GM18511 (cell line): ENCODE measurements around the gene UTP14C.
"Not testable (repeated sequence)": the region's sequence is repeated elsewhere in the genome, so short reads cannot be mapped to it uniquely, and the experiment has no call there.

Source experiments
- ATAC-seq: cut with Tn5 transposase; IDR thresholded peaks from one replicate; pipeline ENCODE4 v1.9.1; 2021; ENCODE audit warnings: mild to moderate bottlenecking, moderate library complexity; ENCODE audit not compliant: unreplicated experiment

UTP14C gene, protein sequence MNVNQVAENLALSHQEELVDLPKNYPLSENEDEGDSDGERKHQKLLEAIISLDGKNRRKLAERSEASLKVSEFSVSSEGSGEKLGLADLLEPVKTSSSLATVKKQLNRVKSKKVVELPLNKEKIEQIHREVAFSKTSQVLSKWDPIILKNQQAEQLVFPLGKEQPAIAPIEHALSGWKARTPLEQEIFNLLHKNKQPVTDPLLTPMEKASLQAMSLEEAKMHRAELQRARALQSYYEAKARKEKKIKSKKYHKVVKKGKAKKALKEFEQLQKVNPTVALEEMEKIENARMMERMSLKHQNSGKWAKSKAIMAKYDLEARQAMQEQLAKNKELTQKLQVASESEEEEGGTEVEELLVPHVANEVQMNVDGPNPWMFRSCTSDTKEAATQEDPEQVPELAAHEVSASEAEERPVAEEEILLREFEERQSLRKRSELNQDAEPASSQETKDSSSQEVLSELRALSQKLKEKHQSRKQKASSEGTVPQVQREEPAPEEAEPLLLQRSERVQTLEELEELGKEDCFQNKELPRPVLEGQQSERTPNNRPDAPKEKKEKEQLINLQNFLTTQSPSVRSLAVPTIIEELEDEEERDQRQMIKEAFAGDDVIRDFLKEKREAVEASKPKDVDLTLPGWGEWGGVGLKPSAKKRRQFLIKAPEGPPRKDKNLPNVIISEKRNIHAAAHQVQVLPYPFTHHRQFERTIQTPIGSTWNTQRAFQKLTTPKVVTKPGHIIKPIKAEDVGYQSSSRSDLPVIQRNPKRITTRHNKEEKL

DNA sequence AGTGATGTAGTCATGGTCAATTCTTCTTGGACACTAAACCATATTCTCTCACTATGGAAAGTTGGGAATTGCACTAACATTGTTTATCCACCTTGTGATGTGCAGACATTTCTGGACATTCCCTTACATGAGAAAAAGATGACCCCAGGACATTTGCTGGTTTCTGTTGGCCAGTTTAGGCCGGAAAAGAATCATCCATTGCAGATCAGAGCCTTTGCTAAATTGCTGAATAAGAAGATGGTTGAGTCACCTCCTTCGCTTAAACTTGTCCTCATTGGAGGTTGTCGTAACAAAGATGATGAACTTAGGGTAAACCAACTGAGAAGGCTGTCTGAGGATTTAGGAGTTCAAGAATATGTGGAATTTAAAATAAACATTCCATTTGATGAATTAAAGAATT is at the start of gene UTP14C:
Gene UTP14C, plus strand, starts transcription at position 211 of the 400 bp plus-strand sequence. CDS start 4,114 bp downstream, outside the sequence.
- ATAC-seq = no peak

DNA sequence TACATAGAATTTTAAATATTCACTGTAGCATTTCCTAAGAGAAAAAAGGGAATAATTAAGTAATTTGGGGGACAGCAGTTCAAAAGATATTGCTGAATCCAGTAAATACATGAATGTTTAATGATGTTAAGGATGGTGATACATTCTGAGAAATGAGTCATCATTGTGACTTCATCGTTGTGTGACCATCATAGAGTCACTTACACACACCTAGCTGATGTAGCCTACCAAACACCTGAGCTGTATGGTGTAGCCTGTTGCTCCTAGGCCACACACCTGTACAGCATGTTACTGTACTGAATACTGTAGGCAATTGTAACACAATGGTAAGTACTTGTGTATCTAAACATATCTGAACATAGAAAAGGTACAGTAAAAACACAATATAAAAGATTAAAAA is 48.1 kb upstream of the UTP14C start:
- no peak for ATAC-seq

DNA sequence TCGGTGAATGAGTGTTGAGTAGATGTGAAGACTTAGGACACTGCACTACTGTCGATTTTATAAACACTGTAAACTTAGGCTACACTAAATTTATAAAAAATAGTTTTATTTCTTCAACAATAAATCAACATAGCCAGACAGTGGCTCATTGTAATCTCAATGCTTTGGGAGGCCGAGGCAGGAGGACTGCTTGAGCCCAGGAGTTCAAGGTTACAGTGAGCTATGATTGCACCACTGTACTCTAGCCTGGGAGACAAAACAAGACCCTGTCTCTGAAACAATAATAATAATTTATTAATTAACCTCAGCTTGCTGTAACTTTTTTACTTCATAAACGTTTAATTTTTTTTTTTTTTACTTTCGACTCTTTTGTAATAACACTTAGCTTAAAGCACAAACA is 47.6 kb upstream of the UTP14C start:
- ATAC-seq = no peak

DNA sequence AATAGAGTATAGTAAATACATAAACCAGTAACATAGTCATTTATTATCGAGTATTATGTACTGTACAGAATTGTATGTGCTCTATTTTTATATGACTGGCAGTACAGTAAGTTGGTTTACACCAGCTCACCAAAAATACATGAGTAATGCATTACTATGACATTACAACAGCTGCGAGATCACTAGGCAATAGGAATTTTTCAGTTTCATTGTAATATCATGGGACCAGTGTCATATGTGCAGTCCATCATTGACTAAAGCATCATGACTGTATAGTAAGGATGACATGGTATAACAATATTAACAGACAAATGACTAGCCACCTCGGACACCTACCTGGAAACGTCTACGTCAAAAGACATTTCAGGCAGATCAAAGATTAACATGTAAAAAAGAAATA is 46.9 kb upstream of the UTP14C start:
- ATAC-seq = no peak

DNA sequence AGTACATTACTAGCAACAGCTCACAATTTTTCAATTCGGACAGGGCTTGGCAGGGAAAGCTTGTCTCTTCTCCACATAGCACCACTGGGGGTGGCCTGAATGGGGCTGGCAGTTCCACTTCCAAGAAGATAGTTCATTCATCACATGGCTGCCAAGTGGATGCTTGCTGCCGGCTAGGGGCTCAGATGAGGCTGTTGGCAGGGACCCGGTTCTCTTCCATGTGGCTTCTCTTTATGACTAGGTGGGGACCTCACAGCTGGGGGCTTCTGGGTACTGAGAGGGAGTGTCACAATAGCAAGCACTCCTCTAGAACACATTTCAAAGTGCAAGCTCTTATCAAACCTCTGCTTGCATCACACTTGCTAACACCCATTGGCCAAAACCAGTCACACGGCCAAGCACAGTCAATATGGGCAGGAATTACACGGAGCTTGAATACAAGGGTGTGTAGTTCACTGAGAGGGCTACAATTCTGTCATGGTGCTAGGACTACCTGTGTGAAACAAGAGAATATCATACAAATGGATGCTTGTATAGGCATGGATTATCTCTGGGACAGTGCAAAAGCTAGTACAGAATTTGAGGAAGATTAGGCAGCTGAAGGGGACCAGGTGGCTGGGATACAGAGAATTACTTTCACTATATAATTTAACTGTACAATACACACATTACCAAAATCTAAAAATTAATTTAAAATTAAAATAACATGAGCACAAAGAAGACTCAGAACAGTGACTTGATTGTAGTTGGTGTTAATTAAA is 45.5 kb upstream of the UTP14C start:
- no peak for ATAC-seq

DNA sequence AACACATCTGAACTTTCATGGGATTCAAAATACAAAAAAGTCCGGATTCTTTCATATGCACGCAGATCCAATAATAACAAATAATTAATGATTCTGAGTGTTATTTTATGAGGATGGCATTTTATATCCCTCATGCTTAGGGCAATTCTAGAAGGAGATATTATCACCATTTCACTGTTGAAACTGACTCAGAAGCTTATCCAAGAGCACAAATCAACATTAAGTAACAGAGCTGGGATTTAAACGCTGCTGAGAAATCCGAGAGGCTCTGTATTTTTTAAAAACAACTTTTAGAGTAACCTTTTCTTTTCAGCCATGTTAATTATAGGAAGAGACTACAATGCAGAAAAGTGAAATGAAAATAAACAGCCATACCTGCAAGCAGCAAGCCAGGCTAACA is 43.6 kb upstream of the UTP14C start:
- no peak for ATAC-seq

DNA sequence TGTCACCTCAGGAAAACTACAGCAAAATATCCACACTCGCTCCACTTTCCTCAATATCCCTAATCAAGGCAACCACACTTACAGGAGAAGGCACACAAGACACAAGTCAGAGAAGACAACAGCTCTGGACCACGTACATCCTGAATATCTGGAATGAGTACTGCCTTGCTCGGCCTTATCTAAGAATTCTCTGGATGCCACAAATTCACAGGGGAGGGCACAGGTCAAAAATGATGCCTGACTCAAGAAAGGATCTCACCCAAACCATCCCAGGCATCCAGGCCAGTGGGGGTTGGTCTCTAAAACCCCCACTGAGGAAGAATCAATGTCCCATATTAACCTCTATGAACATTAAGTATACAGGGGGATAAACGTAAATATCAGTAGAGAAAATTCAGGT is 43.1 kb upstream of the UTP14C start:
- no peak for ATAC-seq

DNA sequence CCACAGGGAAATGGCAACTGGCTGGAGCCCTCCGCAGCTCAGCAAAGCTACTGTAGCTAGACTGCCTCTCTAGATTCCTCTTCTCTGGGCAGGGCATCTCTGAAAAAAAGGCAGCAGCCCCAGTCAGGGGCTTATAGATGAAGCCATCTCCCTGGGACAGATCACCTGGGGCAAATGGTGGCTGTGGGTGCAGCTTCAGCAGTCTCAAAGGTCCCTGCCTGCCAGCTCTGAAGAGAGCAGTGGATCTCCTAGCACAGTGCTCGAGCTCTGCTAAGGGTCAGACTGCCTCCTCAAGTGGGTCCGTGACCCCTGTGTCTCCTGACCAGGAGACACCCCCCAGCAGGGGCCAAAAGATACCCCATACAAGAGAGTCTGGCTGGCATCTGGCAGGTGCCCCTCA is 41.2 kb upstream of the UTP14C start:
- ATAC-seq = not testable (repeated sequence)

DNA sequence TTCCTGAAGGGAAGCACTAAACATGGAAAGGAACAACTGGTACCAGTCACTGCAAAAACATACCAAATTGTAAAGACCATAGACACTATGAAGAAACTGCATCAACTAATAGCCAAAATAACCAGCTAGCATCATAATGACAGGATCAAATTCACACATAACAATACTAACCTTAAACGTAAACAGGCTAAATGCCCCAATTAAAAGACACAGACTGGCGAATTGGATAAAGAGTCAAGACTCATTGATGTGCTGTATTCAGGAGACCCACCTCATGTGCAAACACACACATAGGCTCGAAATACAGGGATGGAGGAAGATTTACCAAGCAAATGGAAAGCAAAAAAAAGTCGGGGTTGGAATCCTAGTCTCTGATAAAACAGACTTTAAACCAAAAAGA is 39.6 kb upstream of the UTP14C start:
- not testable (repeated sequence) for ATAC-seq

DNA sequence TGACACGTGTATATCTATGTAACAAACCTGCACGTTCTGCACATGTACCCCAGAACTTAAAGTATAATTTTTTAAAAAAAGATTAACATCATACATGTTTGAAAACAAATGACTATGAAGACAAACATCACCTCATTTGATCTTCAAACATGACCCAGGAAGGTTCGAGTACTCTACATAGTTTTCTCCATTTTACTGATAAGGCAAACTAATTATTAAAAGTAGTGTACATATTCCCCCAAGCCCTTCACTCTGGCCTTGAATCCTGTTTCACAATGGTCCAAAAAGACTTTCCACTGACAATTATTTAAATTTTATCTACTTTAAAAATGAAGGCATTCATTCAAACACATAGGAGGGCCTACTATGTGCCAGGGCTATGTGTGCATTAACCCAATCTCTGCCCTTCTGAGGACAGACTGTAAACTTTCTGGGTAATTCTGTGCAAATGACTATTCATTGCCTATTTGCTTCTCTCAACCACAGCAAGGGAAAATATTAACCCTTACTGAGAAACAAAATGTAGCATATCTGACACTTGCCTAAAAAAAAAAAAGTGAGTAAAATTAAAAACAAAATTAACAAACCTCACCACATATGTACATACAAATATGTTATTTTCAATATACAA is 35.4 kb upstream of the UTP14C start:
- no peak for ATAC-seq

DNA sequence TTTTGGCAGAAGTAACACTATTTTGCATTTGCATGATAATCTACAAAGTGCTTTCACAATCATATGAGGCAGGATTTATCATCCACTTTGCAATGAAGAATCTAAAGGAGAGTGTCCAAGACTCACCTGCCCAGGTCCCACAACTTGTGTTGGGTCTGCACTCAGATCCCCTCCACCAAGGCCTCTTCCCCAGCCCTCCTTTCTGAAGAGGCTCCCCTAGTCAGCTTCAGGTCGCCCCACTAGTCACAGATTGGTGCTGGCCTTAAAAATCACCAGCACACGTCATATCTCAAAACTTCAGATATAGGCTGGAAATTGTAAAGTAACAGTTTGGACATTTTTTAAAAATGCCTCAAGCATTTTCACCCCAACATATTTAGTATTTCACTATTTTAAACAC is 30.8 kb upstream of the UTP14C start:
- no peak for ATAC-seq

DNA sequence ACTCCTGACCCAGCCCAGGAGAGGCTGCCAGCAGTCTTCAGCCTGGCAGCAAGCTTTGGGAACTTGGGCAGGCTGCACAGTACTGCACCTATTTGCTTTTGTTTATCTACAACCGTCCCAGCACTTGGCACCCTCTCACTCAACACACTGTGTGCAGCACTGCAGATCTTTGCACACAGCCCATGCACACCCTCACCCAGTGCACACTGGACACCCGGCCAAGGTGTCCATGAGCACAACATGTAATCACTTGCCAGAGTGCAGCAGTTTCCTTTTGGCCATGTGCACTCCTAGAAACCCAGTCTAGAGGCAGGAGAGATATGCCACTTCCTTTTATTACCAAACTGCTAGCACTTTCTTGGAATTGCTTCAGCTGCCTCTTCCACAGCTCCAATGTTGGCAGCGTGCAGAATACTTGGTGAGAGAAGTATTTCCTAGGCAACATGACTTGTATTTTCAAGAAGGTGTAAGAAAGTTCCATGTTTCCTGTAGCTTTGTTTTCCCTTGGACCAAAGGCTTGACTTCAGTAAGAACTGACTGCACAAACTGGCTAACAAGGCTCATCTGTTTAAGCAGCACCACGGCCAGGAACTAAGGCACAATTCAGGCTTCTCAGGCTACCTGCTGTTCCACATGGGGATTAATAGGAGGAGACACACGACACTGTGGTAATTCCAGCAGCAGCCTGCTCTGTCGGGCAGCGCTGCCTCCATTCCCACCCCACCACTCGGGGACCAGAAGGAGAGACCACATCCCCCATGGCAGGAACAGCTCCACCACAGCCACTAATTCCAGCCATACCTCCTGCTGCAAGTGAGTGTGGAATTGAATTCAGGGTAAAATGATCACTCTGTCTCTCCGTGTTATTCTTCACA is 28.6 kb upstream of the UTP14C start:
- no peak for ATAC-seq

DNA sequence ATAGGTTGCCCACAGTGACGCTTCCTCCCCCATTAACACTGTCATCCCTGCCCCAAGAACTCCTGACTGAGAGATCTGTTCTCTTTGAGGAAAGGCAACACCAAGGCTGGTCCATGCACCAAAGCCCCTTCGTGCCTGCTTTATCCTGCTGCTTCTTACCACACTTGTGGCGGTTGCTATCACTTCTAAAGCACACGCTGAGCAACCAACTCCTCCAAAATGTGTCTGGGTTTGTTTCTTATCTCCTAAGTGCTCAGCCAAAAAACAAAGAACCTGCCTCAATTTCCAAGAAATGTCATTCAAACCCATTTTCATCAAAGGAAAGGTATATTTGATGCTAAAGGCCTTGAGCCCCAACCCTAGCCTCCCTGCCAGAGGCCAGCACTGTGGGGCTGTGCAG is 27.9 kb upstream of the UTP14C start:
- no peak for ATAC-seq

DNA sequence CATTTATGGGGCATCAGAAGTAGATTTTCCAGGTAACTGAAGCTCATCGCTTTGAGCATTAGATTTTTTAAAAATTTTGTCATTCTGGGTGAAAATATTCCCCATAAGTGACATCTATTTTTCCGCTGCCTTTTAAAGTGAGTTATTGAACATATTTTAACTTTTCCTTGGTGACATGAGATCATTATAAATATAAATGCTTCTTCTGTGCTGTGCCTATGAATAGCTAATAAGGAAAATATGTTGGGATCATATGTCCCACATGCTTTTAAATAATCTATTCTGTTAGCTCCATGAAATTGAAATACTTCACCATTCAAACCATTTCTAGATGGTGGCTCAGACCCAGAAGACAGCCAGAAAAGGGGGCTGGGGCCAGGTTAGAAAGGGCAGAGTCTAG is 27.3 kb upstream of the UTP14C start:
- no peak for ATAC-seq

DNA sequence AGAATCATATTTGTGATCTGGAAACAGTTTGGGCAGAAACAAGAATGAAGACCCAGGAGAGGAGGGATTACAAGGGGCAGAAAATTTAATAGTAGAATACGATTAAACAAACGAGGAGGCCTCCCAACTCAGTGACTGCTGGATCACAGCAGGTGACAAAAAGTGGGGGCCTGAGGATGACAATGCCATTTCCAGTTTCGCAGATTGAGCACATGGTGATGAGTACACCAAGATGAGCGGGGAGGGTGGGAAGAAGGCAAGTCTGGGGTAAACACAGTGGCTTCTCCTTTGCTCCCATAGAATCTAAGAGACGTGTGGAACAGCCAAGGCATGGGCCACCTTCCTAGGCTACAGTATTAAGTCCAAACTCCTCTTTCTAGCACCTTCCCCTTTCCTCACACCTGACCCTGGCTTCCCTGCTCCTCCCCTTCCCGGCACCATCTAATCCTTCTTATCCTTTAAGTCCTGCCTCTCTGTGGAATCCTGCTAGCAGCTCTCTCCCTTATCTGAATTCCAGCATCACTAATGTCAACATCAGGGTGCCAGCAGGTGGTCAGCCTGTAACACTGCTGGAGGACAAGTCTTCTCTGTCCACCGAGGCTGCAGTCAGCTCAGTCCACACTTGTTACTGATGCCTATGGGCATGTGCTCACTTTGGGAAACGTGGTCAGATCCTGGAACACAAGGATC is 26.7 kb upstream of the UTP14C start:
- ATAC-seq = no peak

DNA sequence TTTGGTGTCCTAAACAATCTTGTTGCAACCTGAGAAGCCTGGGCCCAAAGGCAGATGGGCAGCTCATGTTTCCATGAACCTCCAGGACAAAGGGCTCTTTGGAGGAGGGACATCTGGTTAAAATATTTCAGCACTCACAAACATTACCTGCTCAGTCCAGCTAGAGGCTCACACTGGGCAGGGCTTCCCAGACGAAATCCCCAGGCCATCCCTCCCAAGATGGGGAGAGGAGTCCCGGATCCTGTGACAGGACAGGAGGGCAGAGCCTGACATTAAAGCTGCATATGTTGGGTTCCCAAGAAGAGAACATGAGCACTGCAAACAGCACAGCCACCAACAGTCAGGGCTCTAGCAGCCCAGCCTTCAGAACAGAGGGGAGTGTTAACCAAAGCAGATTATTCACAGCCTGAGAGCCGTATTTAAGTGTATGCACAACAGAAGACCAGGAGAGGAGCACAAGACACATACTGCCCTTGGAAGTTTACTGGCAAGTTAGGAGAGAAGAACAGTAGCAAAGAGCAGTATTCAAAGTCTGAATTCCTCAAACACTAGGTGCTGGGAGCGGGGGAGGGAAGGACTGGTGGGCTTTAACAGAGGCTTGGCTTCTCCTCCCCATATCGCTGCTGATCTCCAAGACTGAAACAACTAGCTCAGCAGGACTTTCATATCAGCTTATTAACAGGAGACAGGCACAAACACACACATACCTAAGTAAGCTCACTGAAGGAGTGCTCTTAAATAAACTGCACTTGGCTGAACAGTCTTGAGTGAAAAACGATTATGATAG is 25.6 kb upstream of the UTP14C start:
- no peak for ATAC-seq

DNA sequence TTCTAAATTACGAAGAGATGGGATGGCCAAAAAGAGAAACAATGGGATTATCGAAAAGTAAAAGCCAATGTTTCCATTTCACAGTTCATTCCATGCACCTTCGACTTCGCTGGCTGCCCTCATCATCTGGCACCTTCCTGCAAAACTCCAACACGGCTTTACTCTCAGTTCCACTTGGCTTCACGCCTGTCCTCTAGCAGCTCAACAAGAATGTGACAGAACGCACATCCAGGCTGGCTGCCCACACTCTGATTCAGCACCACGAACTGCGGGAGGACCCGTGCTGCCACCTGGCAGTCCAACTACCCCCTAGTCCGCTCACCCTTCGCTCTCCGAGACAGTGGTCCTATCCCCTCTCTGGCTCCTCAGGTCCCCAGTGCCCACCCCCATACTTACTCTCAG is 25.0 kb upstream of the UTP14C start:
- ATAC-seq = no peak

DNA sequence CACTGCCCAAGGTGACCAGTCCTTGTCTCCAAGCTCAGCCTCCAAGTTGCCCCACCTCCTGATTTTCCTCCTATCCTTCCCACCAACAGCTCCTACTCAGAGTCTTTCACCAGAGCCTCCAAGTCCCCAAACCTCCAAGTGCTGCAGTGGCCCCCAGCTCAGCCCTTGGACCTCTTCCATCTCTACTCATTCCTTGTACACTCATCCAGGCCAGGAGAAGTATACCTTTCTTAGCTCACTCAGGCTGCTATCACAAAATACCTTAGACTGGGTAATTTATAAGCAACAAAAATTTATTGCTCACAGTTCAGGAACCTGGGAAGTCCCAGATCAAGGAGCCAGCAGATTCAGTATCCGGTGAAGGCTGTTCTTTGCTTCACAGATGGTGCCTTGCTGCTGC is 24.6 kb upstream of the UTP14C start:
- no peak for ATAC-seq
